Mucosa of gallbladder (tissue), 1 donor: Measurements from ENCODE around the gene ST3GAL4. TPM values are rescaled to one million over a fixed set of nuclear protein-coding genes. Genes with fewer than 3 reads are reported as not detected.

Source experiments
- DNase-seq: peaks from one replicate; pipeline ENCODE4 v3.0.0-alpha.2; 2020; ENCODE audit warnings: low spot score
- total RNA-seq: library from RNA; stranded (reverse); gene quantifications from one replicate; pipeline ENCODE4 v1.2.1, GENCODE V29; 2021
- donor health status: DM: no; HTN: no; CAD: no.

The ST3GAL4 gene
- total RNA-seq, 1 donor from 2014 or later: 19.4 TPM

- no peak for DNase-seq
These were observed 94.7 kb downstream of the ST3GAL4 start for GRCh38 chr11:126450198-126450597.

- DNase-seq: no peak
These were observed 95.3 kb downstream of the ST3GAL4 start for GRCh38 chr11:126450806-126451205.

- DNase-seq: no peak
These were observed 95.8 kb downstream of the ST3GAL4 start for GRCh38 chr11:126451211-126451802.

GRCh38 chr11:126452241-126453101 lies 97.0 kb downstream of the ST3GAL4 start:
- DNase-seq: no peak

GRCh38 chr11:126456089-126456488 lies 100.6 kb downstream of the ST3GAL4 start:
- no peak for DNase-seq

GRCh38 chr11:126456783-126457542 lies 101.5 kb downstream of the ST3GAL4 start:
- no peak for DNase-seq

GRCh38 chr11:126457817-126458216 lies 102.3 kb downstream of the ST3GAL4 start:
- no peak for DNase-seq

GRCh38 chr11:126459691-126460281 lies 104.3 kb downstream of the ST3GAL4 start:
- no peak for DNase-seq

GRCh38 chr11:126460417-126461095 lies 105.1 kb downstream of the ST3GAL4 start:
- DNase-seq: no peak

GRCh38 chr11:126461096-126461440 lies 105.6 kb downstream of the ST3GAL4 start:
- no peak for DNase-seq

GRCh38 chr11:126461996-126462395 lies 106.5 kb downstream of the ST3GAL4 start:
- DNase-seq: no peak

GRCh38 chr11:126462422-126462821 lies 106.9 kb downstream of the ST3GAL4 start:
- DNase-seq: no peak

Other genes with a start within 250 kb of the ST3GAL4 start
- gene RPUSD4, start 144.0 kb upstream of the ST3GAL4 start, total RNA-seq: 18.7 TPM
- 19.3 TPM for gene FAM118B, start 143.9 kb upstream of the ST3GAL4 start, total RNA-seq
- gene SRPRA, start 86.8 kb upstream of the ST3GAL4 start, total RNA-seq: 138 TPM
- gene FOXRED1, start 86.5 kb upstream of the ST3GAL4 start, total RNA-seq: 29.3 TPM
- gene TIRAP, start 72.6 kb upstream of the ST3GAL4 start, total RNA-seq: 20.7 TPM
- gene DCPS, start 51.6 kb upstream of the ST3GAL4 start, total RNA-seq: 34.6 TPM